ENCODE data around the gene RNASE1.
"Not testable (repeated sequence)": the region's sequence is repeated elsewhere in the genome, so short reads cannot be mapped to it uniquely, and the experiment has no call there.

DNA sequence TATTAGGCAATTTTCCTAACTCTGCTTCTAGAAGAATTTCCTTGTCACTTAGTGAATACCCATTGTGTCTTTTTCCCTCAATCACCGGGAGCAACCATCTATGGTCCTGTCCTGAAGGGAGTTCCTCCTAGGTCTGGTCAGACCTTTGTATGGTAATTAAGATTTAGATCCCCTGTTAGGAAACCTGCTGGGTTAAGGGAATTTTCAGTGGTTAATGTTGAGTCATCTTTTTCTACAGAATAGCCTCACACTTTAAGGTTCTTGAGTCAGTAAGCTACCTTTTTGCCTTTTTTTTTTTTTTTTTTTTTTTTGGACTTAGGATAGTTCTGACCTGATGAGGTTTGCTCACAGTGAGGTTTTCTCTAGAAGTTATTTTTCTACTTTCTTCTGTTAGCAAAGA is 24.0 kb upstream of the RNASE1 start:
- TF ChIP-seq EP300, POLR2AphosphoS5 (IDR thresholded peaks at IDR 0.05): not testable (repeated sequence)
- TF ChIP-seq, protein P1, sequence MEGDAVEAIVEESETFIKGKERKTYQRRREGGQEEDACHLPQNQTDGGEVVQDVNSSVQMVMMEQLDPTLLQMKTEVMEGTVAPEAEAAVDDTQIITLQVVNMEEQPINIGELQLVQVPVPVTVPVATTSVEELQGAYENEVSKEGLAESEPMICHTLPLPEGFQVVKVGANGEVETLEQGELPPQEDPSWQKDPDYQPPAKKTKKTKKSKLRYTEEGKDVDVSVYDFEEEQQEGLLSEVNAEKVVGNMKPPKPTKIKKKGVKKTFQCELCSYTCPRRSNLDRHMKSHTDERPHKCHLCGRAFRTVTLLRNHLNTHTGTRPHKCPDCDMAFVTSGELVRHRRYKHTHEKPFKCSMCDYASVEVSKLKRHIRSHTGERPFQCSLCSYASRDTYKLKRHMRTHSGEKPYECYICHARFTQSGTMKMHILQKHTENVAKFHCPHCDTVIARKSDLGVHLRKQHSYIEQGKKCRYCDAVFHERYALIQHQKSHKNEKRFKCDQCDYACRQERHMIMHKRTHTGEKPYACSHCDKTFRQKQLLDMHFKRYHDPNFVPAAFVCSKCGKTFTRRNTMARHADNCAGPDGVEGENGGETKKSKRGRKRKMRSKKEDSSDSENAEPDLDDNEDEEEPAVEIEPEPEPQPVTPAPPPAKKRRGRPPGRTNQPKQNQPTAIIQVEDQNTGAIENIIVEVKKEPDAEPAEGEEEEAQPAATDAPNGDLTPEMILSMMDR (IDR thresholded peaks at IDR 0.05): not testable (repeated sequence)
